Spleen (tissue), 7 donors: ENCODE data around the gene PAPPA.

ENCODE experiments used
- POLR2A ChIP-seq, 3 donors: fragments of 450-650 bp; IDR thresholded peaks; one replicate each; pipeline ENCODE4 v1.5.1; 2017; ENCODE audit warnings: antibody characterized with exemption in 3 of 3, mild to moderate bottlenecking in 1 of 3
- POLR2AphosphoS5 ChIP-seq, 3 donors: sonication (generic); formaldehyde crosslinking; IDR thresholded peaks; one replicate each; pipeline ENCODE4 v1.5.1; 2017; ENCODE audit warnings: antibody characterized with exemption in 3 of 3
- TF ChIP-seq, protein P1 (sequence below), 11 experiments: fragments of 200-600 bp in 7 of 11; fragments of 450-650 bp in 4 of 11; sonication (generic) in 4 of 11; IDR thresholded peaks in 8 of 11; conservative IDR thresholded peaks in 3 of 11; 1 replicate in 7 of 11; 2 replicates in 4 of 11; pipeline versions ENCODE4 v1.4.0 to v1.8.0; 2016 to 2021; ENCODE audit warnings: antibody characterized with exemption in 11 of 11, inconsistent platforms in 4 of 11, mild to moderate bottlenecking in 1 of 11
- donor health status: DM: no; HTN: no; CAD: no; lungs with moderate emphysema.
- donor health status: DM: no; HTN: no; CAD: no.
- donor health status: DM: no; HTN: no; CAD: no.

DNA sequence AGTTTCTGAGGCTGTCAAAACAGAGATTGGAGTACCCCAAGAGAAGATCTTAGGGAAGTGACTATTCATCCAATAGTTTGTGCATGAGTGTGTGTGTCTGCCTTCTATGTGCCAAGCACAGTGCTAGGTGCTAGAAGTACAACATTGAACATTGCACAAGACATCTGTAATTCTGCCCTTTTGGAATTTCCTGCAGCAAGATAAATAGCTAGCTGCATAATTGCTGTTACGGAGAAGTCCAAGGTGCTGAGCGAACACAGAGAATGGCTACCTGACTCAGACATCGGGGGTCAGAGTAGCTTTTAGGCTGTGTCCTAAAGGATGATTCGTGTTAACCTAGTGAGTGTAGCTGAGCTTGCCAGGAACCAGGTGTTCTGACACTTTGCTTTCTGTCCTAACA lies 44.8 kb downstream of the PAPPA start:
- TF ChIP-seq, protein P1, sequence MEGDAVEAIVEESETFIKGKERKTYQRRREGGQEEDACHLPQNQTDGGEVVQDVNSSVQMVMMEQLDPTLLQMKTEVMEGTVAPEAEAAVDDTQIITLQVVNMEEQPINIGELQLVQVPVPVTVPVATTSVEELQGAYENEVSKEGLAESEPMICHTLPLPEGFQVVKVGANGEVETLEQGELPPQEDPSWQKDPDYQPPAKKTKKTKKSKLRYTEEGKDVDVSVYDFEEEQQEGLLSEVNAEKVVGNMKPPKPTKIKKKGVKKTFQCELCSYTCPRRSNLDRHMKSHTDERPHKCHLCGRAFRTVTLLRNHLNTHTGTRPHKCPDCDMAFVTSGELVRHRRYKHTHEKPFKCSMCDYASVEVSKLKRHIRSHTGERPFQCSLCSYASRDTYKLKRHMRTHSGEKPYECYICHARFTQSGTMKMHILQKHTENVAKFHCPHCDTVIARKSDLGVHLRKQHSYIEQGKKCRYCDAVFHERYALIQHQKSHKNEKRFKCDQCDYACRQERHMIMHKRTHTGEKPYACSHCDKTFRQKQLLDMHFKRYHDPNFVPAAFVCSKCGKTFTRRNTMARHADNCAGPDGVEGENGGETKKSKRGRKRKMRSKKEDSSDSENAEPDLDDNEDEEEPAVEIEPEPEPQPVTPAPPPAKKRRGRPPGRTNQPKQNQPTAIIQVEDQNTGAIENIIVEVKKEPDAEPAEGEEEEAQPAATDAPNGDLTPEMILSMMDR (IDR thresholded peaks at IDR 0.05 in 8 of 11, conservative IDR thresholded peaks at IDR 0.05 in 3 of 11): no peak
- TF ChIP-seq POLR2AphosphoS5 (IDR thresholded peaks at IDR 0.05): no peak
- no peak for TF ChIP-seq POLR2A (IDR thresholded peaks at IDR 0.05)
